ENCODE measurements around the gene CTNNA2. TPM values are rescaled to one million over a fixed set of nuclear protein-coding genes. Genes with fewer than 3 reads are reported as not detected.

Gene CTNNA2
- total and polyA plus RNA-seq, 12 donors = 0.09 to 0.57 (median 0.15) TPM; not detected in 9

DNA sequence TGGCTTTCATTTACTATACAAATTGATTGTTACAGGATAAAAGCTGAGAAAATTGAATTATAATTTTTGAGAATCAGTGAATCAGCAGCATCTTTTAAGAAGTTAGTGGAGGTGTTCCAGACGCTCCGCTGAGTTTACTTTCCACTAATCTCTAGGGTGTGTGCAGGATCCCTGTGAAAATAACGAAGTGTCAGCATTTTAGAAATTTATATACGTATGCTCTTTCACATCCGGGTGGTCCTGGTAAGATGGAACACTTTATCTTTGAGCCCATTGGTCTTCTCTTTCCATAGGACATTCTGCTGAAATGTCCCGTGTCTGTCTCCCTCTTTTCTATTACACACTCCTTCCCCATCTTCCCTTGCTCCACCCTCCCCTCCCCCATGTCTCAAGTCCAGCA is 1060.3 kb downstream of the CTNNA2 start:
- Histone ChIP-seq H3K9me3 (no peaks in the 10 kb centered on the region), H3K36me3 (no peaks in the 10 kb centered on the region), H3K4me1 (no peaks in the 10 kb centered on the region), H3K27me3 (no peaks in the 10 kb centered on the region), H3K4me3 (no peak overlapping the region), H3K27ac (no peak overlapping the region)
- intact Hi-C loops (cut with DNase I) = no loop called here
- ATAC-seq (no peak), DNase-seq (no peak)
- no peak for TF ChIP-seq CTCF (IDR thresholded peaks at IDR 0.05)
- 77 to 83% methylated on average over 6 of the region's 6 CpGs for WGBS, 2 donors

DNA sequence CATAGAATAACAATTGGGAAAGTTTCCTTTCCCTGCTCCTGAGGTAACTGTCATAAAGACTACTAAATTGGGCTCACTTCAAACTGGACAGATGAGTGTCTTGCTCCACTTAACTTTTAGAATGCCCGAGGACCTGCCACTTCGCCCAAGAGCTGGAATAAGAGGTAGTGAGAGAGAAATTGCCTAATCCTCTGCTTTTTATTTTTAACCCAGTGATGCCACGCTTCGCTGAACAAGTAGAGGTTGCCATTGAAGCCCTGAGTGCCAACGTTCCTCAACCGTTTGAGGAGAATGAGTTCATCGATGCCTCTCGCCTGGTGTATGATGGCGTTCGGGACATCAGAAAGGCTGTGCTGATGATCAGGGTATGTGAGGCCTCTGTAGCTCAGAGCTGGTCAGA is 1061.1 kb downstream of the CTNNA2 start:
- H3K4me3 ChIP-seq = no peak overlapping the region
- WGBS, 2 donors = 89 to 93% methylated on average over 10 of the region's 10 CpGs
- no peaks in the 10 kb centered on the region for H3K4me1 ChIP-seq
- ATAC-seq = no peak
- H3K27ac ChIP-seq = no peak overlapping the region
- no peaks in the 10 kb centered on the region for H3K36me3 ChIP-seq
- intact Hi-C loops (cut with DNase I) = no loop called here
- no peak for TF ChIP-seq CTCF (IDR thresholded peaks at IDR 0.05)
- no peaks in the 10 kb centered on the region for H3K9me3 ChIP-seq
- no peaks in the 10 kb centered on the region for H3K27me3 ChIP-seq
- DNase-seq = no peak

GRCh38 chr2:80579756-80580155 is 1066.9 kb downstream of the CTNNA2 start:
- ATAC-seq (no peak), DNase-seq (no peak)
- intact Hi-C loops (cut with DNase I) = no loop called here
- H3K27ac ChIP-seq = no peak overlapping the region
- H3K4me3 ChIP-seq = no peak overlapping the region
- H3K36me3 ChIP-seq = no peaks in the 10 kb centered on the region
- no peaks in the 10 kb centered on the region for H3K9me3 ChIP-seq
- WGBS, 2 donors = 76 to 78% methylated on average over 5 of the region's 5 CpGs
- TF ChIP-seq CTCF (IDR thresholded peaks at IDR 0.05) = no peak
- H3K4me1 ChIP-seq = no peaks in the 10 kb centered on the region
- H3K27me3 ChIP-seq = peaks cover 0 to 7% (median 0%) of the 10 kb centered on the region in 7 donors

DNA sequence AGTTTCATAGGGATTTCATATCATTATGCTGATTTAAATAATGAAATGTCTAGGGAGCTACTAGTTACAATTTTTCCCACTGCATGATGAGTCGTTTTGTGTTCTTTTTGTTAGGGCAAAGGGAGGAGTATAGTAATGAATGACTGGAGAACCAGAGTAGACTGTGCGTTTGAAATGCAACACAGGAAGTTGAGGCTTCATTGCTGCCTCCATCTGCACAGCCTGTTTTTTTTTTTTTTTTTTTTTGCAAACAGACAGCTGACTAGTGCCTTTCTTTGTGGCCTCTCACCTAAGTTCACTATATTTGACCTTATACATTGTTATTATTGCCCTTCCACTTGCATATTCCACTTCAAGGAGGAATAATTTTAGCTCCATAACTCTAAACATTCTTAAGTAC is 1078.4 kb downstream of the CTNNA2 start:
- DNase-seq (no peak), ATAC-seq (no peak)
- Histone ChIP-seq H3K27me3 (no peaks in the 10 kb centered on the region), H3K27ac (no peak overlapping the region), H3K9me3 (peaks cover 0 to 14% (median 7%) of the 10 kb centered on the region in 11 donors), H3K4me3 (no peak overlapping the region), H3K36me3 (no peaks in the 10 kb centered on the region), H3K4me1 (no peaks in the 10 kb centered on the region)
- intact Hi-C loops (cut with DNase I) = no loop called here
- 53 to 60% methylated on average over 2 of the region's 2 CpGs for WGBS, 2 donors
- no peak for TF ChIP-seq CTCF (IDR thresholded peaks at IDR 0.05)

Data from heart right ventricle (tissue), 16 donors.